HG02970 (cell line): ENCODE results near the gene CHRND.

ENCODE experiments used
- ATAC-seq: cut with Tn5 transposase; IDR thresholded peaks from one replicate; pipeline ENCODE4 v1.9.1; 2021; ENCODE audit warnings: mild to moderate bottlenecking, moderate library complexity, moderate number of reproducible peaks; ENCODE audit not compliant: unreplicated experiment, low FRiP score

CHRND gene

GRCh38 chr2:232487385-232488096 is 38.4 kb upstream of the CHRND start, which contains the start of gene ECEL1:
Gene ECEL1 (minus strand): TSS chr2:232487834. CDS start chr2:232486653, 1,181 bp downstream.
- no peak for ATAC-seq

GRCh38 chr2:232488097-232488711 is 37.8 kb upstream of the CHRND start:
- ATAC-seq: no peak

- no peak for ATAC-seq
Measured at GRCh38 chr2:232488721-232489300, 37.1 kb upstream of the CHRND start.

GRCh38 chr2:232489516-232490220 is 36.3 kb upstream of the CHRND start:
- ATAC-seq: no peak

GRCh38 chr2:232490221-232491138 is 35.5 kb upstream of the CHRND start:
- no peak for ATAC-seq

GRCh38 chr2:232491139-232491780 is 34.7 kb upstream of the CHRND start:
- no peak for ATAC-seq

- ATAC-seq: no peak
Measured at GRCh38 chr2:232492236-232492848, 33.6 kb upstream of the CHRND start.

GRCh38 chr2:232492963-232493700 is 32.8 kb upstream of the CHRND start:
- ATAC-seq: no peak

- no peak for ATAC-seq
Measured at GRCh38 chr2:232493701-232494474, 32.1 kb upstream of the CHRND start.

GRCh38 chr2:232494542-232494941 is 31.4 kb upstream of the CHRND start:
- ATAC-seq: no peak

- no peak for ATAC-seq
Measured at GRCh38 chr2:232495292-232495691, 30.7 kb upstream of the CHRND start.

GRCh38 chr2:232496501-232497270 is 29.3 kb upstream of the CHRND start:
- ATAC-seq: no peak

- ATAC-seq: no peak
Measured at GRCh38 chr2:232497348-232497747, 28.6 kb upstream of the CHRND start.

GRCh38 chr2:232498452-232498851 is 27.5 kb upstream of the CHRND start:
- no peak for ATAC-seq

GRCh38 chr2:232501331-232501771 is 24.6 kb upstream of the CHRND start:
- no peak for ATAC-seq

GRCh38 chr2:232501794-232502390 is 24.1 kb upstream of the CHRND start:
- no peak for ATAC-seq

GRCh38 chr2:232502511-232502910 is 23.4 kb upstream of the CHRND start:
- no peak for ATAC-seq
